B cell (primary cell): Measurements from ENCODE around the gene SLC35F3. TPM values are rescaled to one million over a fixed set of nuclear protein-coding genes. Genes with fewer than 3 reads are reported as not detected.

Source experiments
- ATAC-seq: fragments of 200-7000 bp; cut with Tn5 transposase; one replicate; pipeline ENCODE4 v1.10.0; 2021; ENCODE audit warnings: low read depth, mild to moderate bottlenecking, moderate number of reproducible peaks, moderate library complexity
- CTCF ChIA-PET: fragments of 350-600 bp; sonication (Branson Sonifier 250); formaldehyde crosslinking; loops from one replicate; lab custom pipeline; 2021; ENCODE audit warnings: antibody characterized with exemption, inconsistent platforms; lab: Charles Lee
- POLR2A ChIA-PET: fragments of 350-600 bp; sonication (Branson Sonifier 250); formaldehyde crosslinking; loops from one replicate; lab custom pipeline; 2021; ENCODE audit warnings: antibody characterized with exemption; lab: Charles Lee
- DNase-seq: peaks from one replicate; pipeline ENCODE4 v3.0.0; 2013
- H2AFZ ChIP-seq: 2 replicates; pipeline ENCODE4 v1.6.1; 2012; ENCODE audit warnings: mild to moderate bottlenecking, low read depth, low read length; ENCODE audit not compliant: insufficient read depth, poor library complexity, severe bottlenecking
- H3K27ac ChIP-seq, 2 donors: 1 replicate in 1 of 2; 2 replicates in 1 of 2; pipeline ENCODE4 v1.5.1; 2012 to 2013; ENCODE audit warnings: low read length in 2 of 2, mild to moderate bottlenecking in 2 of 2, moderate library complexity in 1 of 2
- H3K27me3 ChIP-seq, 4 experiments: fragments of 200-600 bp in 1 of 4; sonication (generic) in 1 of 4; replicated peaks in 1 of 4; 1 replicate in 2 of 4; 2 replicates in 2 of 4; pipeline versions ENCODE4 v1.6.1 to v1.7.0; 2013 to 2016; ENCODE audit warnings: low read length in 3 of 4, mild to moderate bottlenecking in 2 of 4, mixed read lengths in 1 of 4, moderate library complexity in 1 of 4; ENCODE audit not compliant: insufficient read depth in 4 of 4, control insufficient read depth in 3 of 4; ENCODE audit errors: control extremely low read depth in 1 of 4
- H3K36me3 ChIP-seq, 2 experiments: replicated peaks in 1 of 2; 1 replicate in 1 of 2; 2 replicates in 1 of 2; pipeline versions ENCODE4 v1.6.1 to v1.7.1; 2013; ENCODE audit warnings: low read length in 1 of 2; ENCODE audit not compliant: insufficient read depth in 2 of 2, control insufficient read depth in 1 of 2; ENCODE audit errors: control extremely low read depth in 1 of 2, extremely low read depth in 1 of 2
- H3K4me1 ChIP-seq, 2 donors: fragments of 200-600 bp in 1 of 2; sonication (generic) in 1 of 2; 1 replicate in 1 of 2; 2 replicates in 1 of 2; pipeline versions ENCODE4 v1.5.1 to v1.6.1; 2013 to 2017; ENCODE audit warnings: low read length in 2 of 2; ENCODE audit not compliant: control insufficient read depth in 2 of 2, insufficient read depth in 2 of 2
- H3K4me2 ChIP-seq: replicated peaks from 2 replicates; pipeline ENCODE3; 2012; ENCODE audit warnings: mild to moderate bottlenecking, low read depth, low read length; ENCODE audit not compliant: poor library complexity, severe bottlenecking
- H3K4me3 ChIP-seq, 5 experiments: fragments of 200-600 bp in 1 of 5; sonication (generic) in 1 of 5; 1 replicate in 3 of 5; 2 replicates in 2 of 5; pipeline versions ENCODE4 v1.5.1 to v1.7.0; 2011 to 2016; ENCODE audit warnings: low read length in 4 of 5, mild to moderate bottlenecking in 4 of 5, low read depth in 2 of 5, control low read depth in 1 of 5, moderate library complexity in 1 of 5; ENCODE audit not compliant: insufficient read depth in 1 of 5; ENCODE audit errors: control extremely low read depth in 1 of 5, extremely low read depth in 1 of 5
- H3K79me2 ChIP-seq: fragments of 200-600 bp; sonication (generic); one replicate; pipeline ENCODE4 v1.6.0; 2016; ENCODE audit warnings: low read length; ENCODE audit not compliant: control insufficient read depth, insufficient read depth
- H3K9ac ChIP-seq: fragments of 200-600 bp; sonication (generic); 2 replicates; pipeline ENCODE4 v1.6.1; 2017; ENCODE audit warnings: mild to moderate bottlenecking, low read length, moderate library complexity
- H3K9me3 ChIP-seq, 3 donors: one replicate each; pipeline versions ENCODE4 v1.6.1 to v1.7.1; 2013; ENCODE audit warnings: low read length in 2 of 3; ENCODE audit not compliant: control insufficient read depth in 2 of 3, insufficient read depth in 1 of 3; ENCODE audit errors: control extremely low read depth in 1 of 3
- H4K20me1 ChIP-seq: 2 replicates; pipeline ENCODE4 v1.6.0; 2012; ENCODE audit warnings: mild to moderate bottlenecking, low read length; ENCODE audit not compliant: insufficient read depth, control insufficient read depth, poor library complexity, severe bottlenecking
- H3K27ac Mint-ChIP-seq: one replicate; pipeline ENCODE4 v1.8.0; 2021; ENCODE audit warnings: mixed read lengths
- H3K27me3 Mint-ChIP-seq: one replicate; pipeline ENCODE4 v1.8.0; 2021; ENCODE audit warnings: mixed read lengths
- H3K4me1 Mint-ChIP-seq: one replicate; pipeline ENCODE4 v1.8.0; 2021; ENCODE audit warnings: mixed read lengths
- H3K4me3 Mint-ChIP-seq: one replicate; pipeline ENCODE4 v1.8.0; 2021; ENCODE audit warnings: mixed read lengths
- H3K9me3 Mint-ChIP-seq: one replicate; pipeline ENCODE4 v1.8.0; 2022; ENCODE audit warnings: mixed read lengths; ENCODE audit not compliant: insufficient read depth
- CTCF ChIP-seq: fragments of 200-600 bp; IDR thresholded peaks from one replicate; pipeline ENCODE4 v1.8.0; 2022; ENCODE audit warnings: antibody characterized with exemption, mild to moderate bottlenecking
- EZH2 ChIP-seq: IDR thresholded peaks from 2 replicates; pipeline ENCODE4 v1.6.1; 2012; ENCODE audit warnings: borderline replicate concordance, low read depth, mild to moderate bottlenecking, moderate library complexity, low read length; ENCODE audit not compliant: insufficient read depth, poor library complexity, severe bottlenecking
- WGBS: methylation state at CpG from one replicate; pipeline ENCODE4 v1.1.5; 2013; ENCODE audit warnings: missing lambda C conversion rate; ENCODE audit not compliant: insufficient coverage; 5-methylcytosine and 5-hydroxymethylcytosine counted together
- intact Hi-C: fragments of 100-400 bp; cut with micrococcal nuclease; formaldehyde crosslinking; loops from one replicate; pipeline ENCODE4 v1.10.0; 2022
- polyA plus RNA-seq: library from polyadenylated mRNA; depleted of rRNA; stranded (reverse); fragments of >200 nt; gene quantifications from 2 replicates; pipeline ENCODE4 v1.2.3, GENCODE V29; 2012
- total RNA-seq, 2 donors: library from RNA; stranded (reverse); fragments of 120-200 nt in 1 of 2; gene quantifications; 1 replicate in 1 of 2; 2 replicates in 1 of 2; pipeline versions ENCODE4 v1.2.3 to v1.2.4, GENCODE V29; 2013 to 2022

SLC35F3 gene
- total and polyA plus RNA-seq, 2 donors (not counting 1 experiment from before 2014, with no cell fraction given), result not detected

GRCh38 chr1:234307726-234308125 is 403.2 kb downstream of the SLC35F3 start:
- no peaks in the 10 kb centered on the region for H3K36me3 ChIP-seq
- H4K20me1 ChIP-seq, result no peaks in the 10 kb centered on the region
- ATAC-seq, result no peak
- ChIA-PET POLR2A (no interaction called here), CTCF (interaction anchor here (7.0 kb wide), 1 partner anchor 19 kb away, joined by 57 read pairs; no protein-coding TSS in a partner anchor)
- H3K9me3 ChIP-seq, result no peaks in the 10 kb centered on the region
- TF ChIP-seq EZH2 (no peak), CTCF (no peak)
- H3K4me3 ChIP-seq, result no peak overlapping the region
- Mint-ChIP-seq H3K27me3 (peaks cover 16% of the 10 kb centered on the region), H3K4me3 (no peak overlapping the region), H3K9me3 (peaks cover 2% of the 10 kb centered on the region), H3K27ac (no peak overlapping the region), H3K4me1 (peaks cover 3% of the 10 kb centered on the region)
- no peak for DNase-seq
- H3K27me3 ChIP-seq, result peaks cover 0 to 4% (median 0%) of the 10 kb centered on the region in 4 experiments
- peaks cover 0 to 7% of the 10 kb centered on the region in 2 donors for H3K4me1 ChIP-seq
- intact Hi-C loops, result no loop called here
- H3K27ac ChIP-seq, result no peak overlapping the region
- no peaks in the 10 kb centered on the region for H3K79me2 ChIP-seq
- no peak overlapping the region for H2AFZ ChIP-seq
- no peak overlapping the region for H3K9ac ChIP-seq
- WGBS, result 100% methylated on average over 1 of the region's 6 CpGs
- H3K4me2 ChIP-seq, result no peak overlapping the region

- peaks cover 0 to 4% (median 0%) of the 10 kb centered on the region in 4 experiments for H3K27me3 ChIP-seq
- H3K4me2 ChIP-seq, result no peak overlapping the region
- H3K9ac ChIP-seq, result no peak overlapping the region
- H3K4me1 ChIP-seq, result peaks cover 0 to 7% of the 10 kb centered on the region in 2 donors
- TF ChIP-seq CTCF (no peak), EZH2 (no peak)
- Mint-ChIP-seq H3K27me3 (peaks cover 23% of the 10 kb centered on the region), H3K27ac (no peak overlapping the region), H3K9me3 (peaks cover 2% of the 10 kb centered on the region), H3K4me1 (peaks cover 3% of the 10 kb centered on the region), H3K4me3 (no peak overlapping the region)
- H3K27ac ChIP-seq, result no peak overlapping the region
- H2AFZ ChIP-seq, result no peak overlapping the region
- ChIA-PET POLR2A (no interaction called here), CTCF (interaction anchor here (0.7 to 7.0 kb wide), 13 partner anchors 9 to 1533 kb away, joined by 3 to 57 read pairs (median 8); partner anchors contain the start of gene COA6)
- no peaks in the 10 kb centered on the region for H3K9me3 ChIP-seq
- DNase-seq (no peak), ATAC-seq (no peak)
- no peaks in the 10 kb centered on the region for H3K36me3 ChIP-seq
- intact Hi-C loops, result no loop called here
- H3K79me2 ChIP-seq, result no peaks in the 10 kb centered on the region
- 84% methylated on average over 2 of the region's 4 CpGs for WGBS
- H3K4me3 ChIP-seq, result no peak overlapping the region
- no peaks in the 10 kb centered on the region for H4K20me1 ChIP-seq
Measured at GRCh38 chr1:234309243-234309597, 404.7 kb downstream of the SLC35F3 start.
